Thoracic aorta (tissue), 2 donors: ENCODE measurements around the gene ATXN8OS. TPM values are rescaled to one million over a fixed set of nuclear protein-coding genes. Genes with fewer than 3 reads are reported as not detected.

ENCODE experiments used
- ATAC-seq: fragments of 150-250 bp; one replicate; pipeline ENCODE4 v1.8.0; 2017; ENCODE audit warnings: low read depth; ENCODE audit not compliant: insufficient number of reproducible peaks, low FRiP score
- DNase-seq: peaks from one replicate; pipeline ENCODE4 v3.0.0-alpha.2; 2020; ENCODE audit warnings: low spot score
- H3K27ac ChIP-seq, 2 donors: fragments of 200-600 bp; sonication (generic); 1 replicate in 1 of 2; 2 replicates in 1 of 2; pipeline ENCODE4 v1.5.1; 2016; ENCODE audit warnings: mild to moderate bottlenecking in 2 of 2, moderate library complexity in 2 of 2
- H3K27me3 ChIP-seq: fragments of 200-600 bp; sonication (generic); replicated peaks from 2 replicates; pipeline ENCODE4 v1.6.0; 2016; ENCODE audit warnings: mild to moderate bottlenecking; ENCODE audit not compliant: insufficient read depth
- H3K36me3 ChIP-seq: fragments of 200-600 bp; sonication (generic); one replicate; pipeline ENCODE4 v1.5.1; 2016
- H3K4me1 ChIP-seq, 2 donors: fragments of 200-600 bp; sonication (generic); 1 replicate in 1 of 2; 2 replicates in 1 of 2; pipeline versions ENCODE4 v1.5.1 to v1.6.0; 2016; ENCODE audit warnings: low read depth in 2 of 2, mild to moderate bottlenecking in 1 of 2; ENCODE audit not compliant: control insufficient read depth in 1 of 2
- H3K4me3 ChIP-seq: fragments of 200-600 bp; sonication (generic); 2 replicates; pipeline ENCODE4 v1.5.1; 2016; ENCODE audit warnings: mild to moderate bottlenecking
- H3K9me3 ChIP-seq: fragments of 200-600 bp; sonication (generic); 2 replicates; pipeline ENCODE4 v1.5.1; 2016
- CTCF ChIP-seq: fragments of 200-600 bp; sonication (generic); IDR thresholded peaks from one replicate; pipeline ENCODE4 v1.5.1; 2019; ENCODE audit warnings: antibody characterized with exemption
- total RNA-seq, 2 donors: library from RNA; depleted of rRNA; stranded (reverse); fragments of >200 nt; gene quantifications; one replicate each; pipeline versions ENCODE4 v1.1.0 to v1.2.3, GENCODE V29; 2016

ATXN8OS gene
- total RNA-seq, 2 donors from 2014 or later = not detected

- ATAC-seq (no peak), DNase-seq (no peak)
- H3K4me3 ChIP-seq = no peak overlapping the region
- no peak for TF ChIP-seq CTCF
- no peaks in the 10 kb centered on the region for H3K36me3 ChIP-seq
- H3K9me3 ChIP-seq = no peaks in the 10 kb centered on the region
- H3K27ac ChIP-seq = no peak overlapping the region
- no peaks in the 10 kb centered on the region for H3K27me3 ChIP-seq
- no peaks in the 10 kb centered on the region for H3K4me1 ChIP-seq
Measured at GRCh38 chr13:70172946-70173597, 65.4 kb downstream of the ATXN8OS start.

GRCh38 chr13:70173598-70173959 lies 66.0 kb downstream of the ATXN8OS start:
- Histone ChIP-seq H3K9me3 (no peaks in the 10 kb centered on the region), H3K36me3 (no peaks in the 10 kb centered on the region), H3K27me3 (no peaks in the 10 kb centered on the region), H3K4me3 (no peak overlapping the region), H3K27ac (no peak overlapping the region), H3K4me1 (no peaks in the 10 kb centered on the region)
- ATAC-seq (no peak), DNase-seq (no peak)
- TF ChIP-seq CTCF = no peak

GRCh38 chr13:70178346-70178745 lies 70.7 kb downstream of the ATXN8OS start:
- H3K36me3 ChIP-seq = no peaks in the 10 kb centered on the region
- DNase-seq = no peak
- no peaks in the 10 kb centered on the region for H3K9me3 ChIP-seq
- H3K4me1 ChIP-seq = no peaks in the 10 kb centered on the region
- TF ChIP-seq CTCF = no peak
- no peak overlapping the region for H3K27ac ChIP-seq
- H3K4me3 ChIP-seq = no peak overlapping the region
- ATAC-seq = no peak
- no peaks in the 10 kb centered on the region for H3K27me3 ChIP-seq

Other genes starting within 250 kb of the ATXN8OS start
- gene KLHL1, start 626 bp downstream of the ATXN8OS start, total RNA-seq = not detected